ENCODE measurements around the gene DUSP9. TPM values are rescaled to one million over a fixed set of nuclear protein-coding genes. Genes with fewer than 3 reads are reported as not detected.
"Not testable (repeated sequence)": the region's sequence is repeated elsewhere in the genome, so short reads cannot be mapped to it uniquely, and the experiment has no call there.

DUSP9 gene
- total and polyA plus RNA-seq, 10 of the 15 experiments (the other 5 are each of a cell fraction or from before 2014, with no cell fraction given) = 0.10 TPM; not detected in 9

GRCh38 chrX:153699210-153699783 is 52.3 kb downstream of the DUSP9 start:
- intact Hi-C loops (cut with micrococcal nuclease; ENCODE audit: unreplicated experiment); H3K4me1 ChIP-seq (ENCODE audit: control insufficient read depth, insufficient read depth, low read length); DNase-seq (ENCODE audit: low read depth, low spot score); H3K9ac ChIP-seq (ENCODE audit: control insufficient read depth, insufficient read depth, low read length); FAIRE-seq; RAD21 ChIA-PET (ENCODE audit: unreplicated experiment); H3K27me3 ChIP-seq (replicated peaks in 1 of 2; ENCODE audit: control insufficient read depth in 2 of 2, insufficient read depth in 2 of 2, low read length in 1 of 2); POLR2A ChIA-PET; BruUV-seq (replicated peaks); SMC1A ChIA-PET (ENCODE audit: uncharacterized antibody, unreplicated experiment); CTCF ChIA-PET; ATAC-seq; H3K36me3 ChIP-seq (ENCODE audit: control insufficient read depth in 2 of 2, insufficient read depth in 2 of 2, low read length in 1 of 2); in situ Hi-C loops (cut with MboI); H2AFZ ChIP-seq (ENCODE audit: control insufficient read depth, low read depth, low read length); H3K4me3 ChIP-seq; H3K4me2 ChIP-seq (ENCODE audit: control insufficient read depth, insufficient read depth); H3K27ac ChIP-seq (ENCODE audit: control insufficient read depth, insufficient read depth); H4K20me1 ChIP-seq (ENCODE audit: control insufficient read depth, insufficient read depth); H3K79me2 ChIP-seq (ENCODE audit: control insufficient read depth, insufficient read depth, low read length); H3K9me3 ChIP-seq (replicated peaks; ENCODE audit: control insufficient read depth, insufficient read depth, low read length): not testable (repeated sequence)
- 60% methylated on average over 16 of the region's 16 CpGs for WGBS (ENCODE audit: insufficient coverage, insufficient replicate concordance, low lambda C conversion rate, missing lambda C conversion rate)

- POLR2A ChIA-PET; intact Hi-C loops (cut with micrococcal nuclease; ENCODE audit: unreplicated experiment); ATAC-seq; CTCF ChIA-PET; BruUV-seq (replicated peaks); H3K9me3 ChIP-seq (replicated peaks; ENCODE audit: control insufficient read depth, insufficient read depth, low read length); H3K36me3 ChIP-seq (ENCODE audit: control insufficient read depth in 2 of 2, insufficient read depth in 2 of 2, low read length in 1 of 2); H4K20me1 ChIP-seq (ENCODE audit: control insufficient read depth, insufficient read depth); H3K4me2 ChIP-seq (ENCODE audit: control insufficient read depth, insufficient read depth); RAD21 ChIA-PET (ENCODE audit: unreplicated experiment); H3K9ac ChIP-seq (ENCODE audit: control insufficient read depth, insufficient read depth, low read length); H3K4me3 ChIP-seq; FAIRE-seq; H3K79me2 ChIP-seq (ENCODE audit: control insufficient read depth, insufficient read depth, low read length); SMC1A ChIA-PET (ENCODE audit: uncharacterized antibody, unreplicated experiment); in situ Hi-C loops (cut with MboI); H3K4me1 ChIP-seq (ENCODE audit: control insufficient read depth, insufficient read depth, low read length); DNase-seq (ENCODE audit: low read depth, low spot score); H3K27me3 ChIP-seq (replicated peaks in 1 of 2; ENCODE audit: control insufficient read depth in 2 of 2, insufficient read depth in 2 of 2, low read length in 1 of 2); H3K27ac ChIP-seq (ENCODE audit: control insufficient read depth, insufficient read depth); H2AFZ ChIP-seq (ENCODE audit: control insufficient read depth, low read depth, low read length): not testable (repeated sequence)
- WGBS (ENCODE audit: insufficient coverage, insufficient replicate concordance, low lambda C conversion rate, missing lambda C conversion rate) = 67% methylated on average over 16 of the region's 18 CpGs
Observed at GRCh38 chrX:153699784-153700371, 52.9 kb downstream of the DUSP9 start.

Data from GM12878 (cell line).